ENCODE results near the gene PTPN5. TPM values are rescaled to one million over a fixed set of nuclear protein-coding genes. Genes with fewer than 3 reads are reported as not detected.
A peak's percentile ranks its signal among the peaks of the same experiment; 100 is the strongest.

The PTPN5 gene
- total and polyA plus RNA-seq, 8 donors = 0.19 to 2.9 (median 0.38) TPM; not detected in 3

DNA sequence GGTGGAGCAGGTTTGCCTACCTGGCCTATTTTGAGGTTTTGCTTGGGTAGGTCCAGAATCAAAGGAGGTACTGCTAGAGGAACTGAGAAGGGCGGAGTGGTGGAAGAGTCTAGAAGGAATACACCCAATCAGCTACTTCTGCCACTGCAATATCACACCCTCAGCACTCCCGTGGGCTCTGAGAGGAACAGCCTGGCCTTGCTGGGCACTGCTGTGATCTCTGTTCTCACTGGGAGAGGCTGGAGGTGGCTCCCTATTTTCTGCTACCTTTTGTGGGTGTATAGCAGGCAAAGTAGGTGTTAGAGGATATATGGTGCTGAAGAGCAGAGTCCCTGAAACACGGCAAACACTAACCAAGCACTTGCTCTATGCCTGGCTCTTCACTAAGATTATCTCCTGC is 40.7 kb downstream of the PTPN5 start:
- Histone ChIP-seq H3K27ac (no peak overlapping the region), H3K4me1 (no peaks in the 10 kb centered on the region), H3K4me3 (no peak overlapping the region), H3K36me3 (no peaks in the 10 kb centered on the region), H3K27me3 (peaks cover 0 to 14% (median 0%) of the 10 kb centered on the region in 3 donors), H3K9me3 (no peaks in the 10 kb centered on the region)
- 60 to 88% (median 80%) methylated on average over 3 of the region's 3 CpGs for WGBS, 5 donors
- DNase-seq = no peak
- intact Hi-C loops (cut with DNase I; ENCODE audit: low total_unique reads) = no loop called here
- no peak for TF ChIP-seq POLR2AphosphoS5 (IDR thresholded peaks at IDR 0.05)
- TF ChIP-seq, protein P1, sequence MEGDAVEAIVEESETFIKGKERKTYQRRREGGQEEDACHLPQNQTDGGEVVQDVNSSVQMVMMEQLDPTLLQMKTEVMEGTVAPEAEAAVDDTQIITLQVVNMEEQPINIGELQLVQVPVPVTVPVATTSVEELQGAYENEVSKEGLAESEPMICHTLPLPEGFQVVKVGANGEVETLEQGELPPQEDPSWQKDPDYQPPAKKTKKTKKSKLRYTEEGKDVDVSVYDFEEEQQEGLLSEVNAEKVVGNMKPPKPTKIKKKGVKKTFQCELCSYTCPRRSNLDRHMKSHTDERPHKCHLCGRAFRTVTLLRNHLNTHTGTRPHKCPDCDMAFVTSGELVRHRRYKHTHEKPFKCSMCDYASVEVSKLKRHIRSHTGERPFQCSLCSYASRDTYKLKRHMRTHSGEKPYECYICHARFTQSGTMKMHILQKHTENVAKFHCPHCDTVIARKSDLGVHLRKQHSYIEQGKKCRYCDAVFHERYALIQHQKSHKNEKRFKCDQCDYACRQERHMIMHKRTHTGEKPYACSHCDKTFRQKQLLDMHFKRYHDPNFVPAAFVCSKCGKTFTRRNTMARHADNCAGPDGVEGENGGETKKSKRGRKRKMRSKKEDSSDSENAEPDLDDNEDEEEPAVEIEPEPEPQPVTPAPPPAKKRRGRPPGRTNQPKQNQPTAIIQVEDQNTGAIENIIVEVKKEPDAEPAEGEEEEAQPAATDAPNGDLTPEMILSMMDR (IDR thresholded peaks at IDR 0.05) = no peak

DNA sequence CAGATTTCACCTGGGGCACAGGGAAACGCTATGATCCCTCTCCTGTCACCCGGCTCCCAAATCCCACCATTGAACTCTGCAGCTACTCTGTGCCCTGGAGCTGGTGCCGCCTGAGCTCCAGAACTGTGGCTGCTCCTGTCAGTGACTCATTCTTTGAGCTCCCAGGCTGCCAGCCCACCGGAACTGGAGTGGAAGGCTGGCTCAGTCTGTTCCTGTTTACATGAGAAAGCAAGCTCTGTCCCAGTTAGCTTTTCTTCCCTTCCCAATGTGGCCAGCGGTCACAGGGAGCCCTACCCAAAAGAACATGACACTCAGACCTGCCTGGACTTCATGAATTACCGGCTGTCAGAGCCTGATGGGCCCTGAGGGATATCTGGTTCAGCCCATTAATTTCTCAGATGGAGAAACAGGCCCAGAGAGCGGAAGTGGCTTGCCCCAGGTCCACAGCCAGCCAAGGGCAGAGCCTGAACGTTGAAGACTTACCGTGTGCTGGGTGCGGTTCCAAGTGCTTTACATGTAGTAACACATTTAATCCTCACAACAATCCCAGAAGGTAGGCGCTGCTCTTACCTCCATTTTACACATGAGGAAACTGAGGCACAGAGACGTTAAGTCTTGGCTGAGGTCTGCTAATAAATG is 41.8 kb downstream of the PTPN5 start:
- intact Hi-C loops (cut with DNase I; ENCODE audit: low total_unique reads) = no loop called here
- TF ChIP-seq POLR2A (IDR thresholded peaks at IDR 0.05) = no peak
- DNase-seq = peak in 1 of 2 donors; percentile 48
- Histone ChIP-seq H3K36me3 (no peaks in the 10 kb centered on the region), H3K9me3 (no peaks in the 10 kb centered on the region), H3K27me3 (peaks cover 0 to 14% (median 0%) of the 10 kb centered on the region in 3 donors), H3K27ac (no peak overlapping the region), H3K4me1 (no peaks in the 10 kb centered on the region), H3K4me3 (no peak overlapping the region)
- 59 to 69% (median 61%) methylated on average over 9 to 12 of the region's 12 CpGs for WGBS, 5 donors

DNA sequence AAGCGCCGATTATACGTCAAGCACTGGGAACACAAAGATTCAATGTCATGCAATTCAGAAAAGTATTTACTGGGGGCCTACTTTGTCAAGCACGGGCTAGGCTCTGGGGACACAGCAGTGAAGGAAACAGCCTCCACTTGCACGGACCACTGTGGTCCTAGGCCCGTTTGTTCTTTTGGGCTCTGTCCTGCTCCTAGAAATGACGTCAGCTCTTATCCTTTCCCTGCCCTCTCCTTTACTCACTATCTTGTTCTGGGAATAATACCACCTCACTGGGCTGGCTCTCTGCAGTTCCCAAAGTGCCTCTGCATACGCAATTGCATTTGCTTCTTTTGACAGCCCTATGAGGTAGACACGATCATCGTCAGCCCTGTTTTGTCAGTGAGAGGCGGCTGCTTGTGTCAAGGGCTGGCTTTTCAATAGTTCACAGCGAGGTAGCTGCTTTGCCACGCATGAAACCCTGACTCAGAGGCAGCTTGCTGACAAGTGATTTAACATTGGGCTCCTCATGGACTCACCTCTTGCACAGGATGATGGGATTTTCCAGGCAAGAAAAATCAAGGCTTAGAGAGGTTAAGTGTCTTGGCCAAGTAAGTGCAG is 42.7 kb downstream of the PTPN5 start:
- H3K4me3 ChIP-seq = no peak overlapping the region
- H3K9me3 ChIP-seq = no peaks in the 10 kb centered on the region
- no peaks in the 10 kb centered on the region for H3K4me1 ChIP-seq
- TF ChIP-seq EP300 (IDR thresholded peaks at IDR 0.05) (no peak), POLR2A (IDR thresholded peaks at IDR 0.05) (no peak), POLR2AphosphoS5 (IDR thresholded peaks at IDR 0.05) (no peak)
- TF ChIP-seq, protein P1 (IDR thresholded peaks at IDR 0.05) = no peak
- 80 to 90% (median 84%) methylated on average over 13 of the region's 13 CpGs for WGBS, 5 donors
- no peak overlapping the region for H3K27ac ChIP-seq
- H3K27me3 ChIP-seq = peaks cover 0 to 14% (median 0%) of the 10 kb centered on the region in 3 donors
- DNase-seq = no peak
- H3K36me3 ChIP-seq = no peaks in the 10 kb centered on the region
- intact Hi-C loops (cut with DNase I; ENCODE audit: low total_unique reads) = no loop called here

DNA sequence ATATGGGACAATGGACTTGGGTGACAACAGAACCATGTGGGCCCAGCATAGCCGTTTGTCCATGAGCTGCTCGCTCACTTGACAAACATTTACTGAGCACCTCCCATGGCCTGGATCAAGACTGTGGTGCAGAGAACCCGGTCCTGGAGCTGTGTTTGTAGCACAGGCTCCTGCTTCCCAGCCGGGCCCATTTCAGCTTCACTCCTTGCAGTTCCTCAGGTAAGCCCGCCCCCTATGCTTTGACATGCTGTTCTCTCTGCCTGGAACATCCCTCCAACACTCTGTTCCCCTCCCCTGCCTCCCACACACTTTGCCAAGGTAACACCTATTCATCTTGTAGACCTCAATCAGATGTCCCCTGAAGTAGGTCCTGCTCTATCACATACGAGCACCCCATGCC is 46.3 kb downstream of the PTPN5 start:
- no peaks in the 10 kb centered on the region for H3K9me3 ChIP-seq
- peaks cover 0 to 4% (median 0%) of the 10 kb centered on the region in 3 donors for H3K27me3 ChIP-seq
- 65 to 84% (median 72%) methylated on average over 6 of the region's 6 CpGs for WGBS, 5 donors
- no peaks in the 10 kb centered on the region for H3K36me3 ChIP-seq
- no peaks in the 10 kb centered on the region for H3K4me1 ChIP-seq
- intact Hi-C loops (cut with DNase I; ENCODE audit: low total_unique reads) = no loop called here
- TF ChIP-seq POLR2AphosphoS5 (IDR thresholded peaks at IDR 0.05) = no peak
- no peak for TF ChIP-seq POLR2A (IDR thresholded peaks at IDR 0.05)
- TF ChIP-seq, protein P1 (IDR thresholded peaks at IDR 0.05) = no peak
- no peak for TF ChIP-seq EP300 (IDR thresholded peaks at IDR 0.05)
- no peak overlapping the region for H3K27ac ChIP-seq
- no peak for DNase-seq
- no peak overlapping the region for H3K4me3 ChIP-seq

DNA sequence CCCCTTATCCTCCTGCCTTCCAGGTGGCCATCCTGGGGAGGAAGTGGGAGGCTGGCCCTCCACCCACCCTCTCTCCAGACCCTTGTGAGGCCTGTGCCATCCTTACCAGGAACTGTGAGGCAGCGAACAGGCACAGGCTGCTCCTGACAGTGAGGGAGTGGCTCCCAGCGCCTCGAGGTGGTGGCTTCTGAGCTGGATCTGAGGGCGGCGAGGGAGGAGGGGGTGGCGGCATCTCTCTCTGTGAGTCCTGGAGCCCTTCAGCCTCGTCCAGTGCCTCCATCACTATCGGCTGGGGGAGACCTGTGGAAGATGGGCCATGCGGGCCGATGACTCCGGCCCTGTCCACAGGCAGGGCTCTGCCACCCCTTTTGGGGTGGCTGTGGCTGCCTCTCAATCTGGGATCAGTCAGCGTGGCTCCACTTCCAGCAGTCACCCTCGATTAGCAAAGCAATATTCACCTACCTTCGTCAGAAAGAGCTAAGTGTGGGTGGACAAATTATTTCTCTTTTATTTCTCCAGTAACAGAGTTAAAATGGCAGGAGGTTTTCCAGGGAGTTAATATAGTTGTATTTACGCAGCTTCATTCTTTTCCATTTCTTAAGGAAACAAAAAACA is 47.6 kb downstream of the PTPN5 start:
- 74 to 86% (median 84%) methylated on average over 11 to 15 of the region's 15 CpGs for WGBS, 5 donors
- Histone ChIP-seq H3K4me1 (no peaks in the 10 kb centered on the region), H3K36me3 (no peaks in the 10 kb centered on the region), H3K27me3 (no peaks in the 10 kb centered on the region), H3K4me3 (no peak overlapping the region), H3K27ac (no peak overlapping the region), H3K9me3 (no peaks in the 10 kb centered on the region)
- intact Hi-C loops (cut with DNase I; ENCODE audit: low total_unique reads) = no loop called here
- no peak for TF ChIP-seq POLR2A (IDR thresholded peaks at IDR 0.05)
- TF ChIP-seq POLR2AphosphoS5 (IDR thresholded peaks at IDR 0.05) = no peak
- TF ChIP-seq, protein P1 (IDR thresholded peaks at IDR 0.05) = no peak
- TF ChIP-seq EP300 (IDR thresholded peaks at IDR 0.05) = no peak
- no peak for DNase-seq
